Breast epithelium (tissue), 3 donors: ENCODE data around the gene PTPRK.

Source experiments
- CTCF ChIP-seq, 3 donors: fragments of 450-650 bp; IDR thresholded peaks; one replicate each; pipeline ENCODE4 v1.5.1; 2016 to 2017; ENCODE audit warnings: antibody characterized with exemption in 3 of 3, mild to moderate bottlenecking in 3 of 3, moderate library complexity in 3 of 3
- POLR2A ChIP-seq: fragments of 450-650 bp; IDR thresholded peaks from one replicate; pipeline ENCODE4 v1.6.1; 2016; ENCODE audit warnings: antibody characterized with exemption, mild to moderate bottlenecking, moderate library complexity

- TF ChIP-seq CTCF (IDR thresholded peaks at IDR 0.05) (no peak), POLR2A (no peak)
Measured at GRCh38 chr6:128367437-128367836, 153.0 kb downstream of the PTPRK start.
